GM12878 (cell line): ENCODE measurements around the gene SESN3. TPM values are rescaled to one million over a fixed set of nuclear protein-coding genes. Genes with fewer than 3 reads are reported as not detected.

Experiments used
- ATAC-seq: fragments of 200-7000 bp; cut with Tn5 transposase; 3 replicates; pipeline ENCODE4 v1.9.1; 2020; ENCODE audit warnings: mild to moderate bottlenecking, moderate library complexity
- BruUV-seq: library from RNA; stranded (reverse); fragments of 400-500 nt; replicated peaks from 2 replicates; lab custom pipeline; 2021; lab: Mats Ljungman, UMichigan
- CTCF ChIA-PET: fragments of 300-600 bp; sonication (Branson Sonifier 250); formaldehyde crosslinking; extraction: SDS; loops from one replicate; lab custom pipeline; 2021; ENCODE audit warnings: inconsistent platforms; lab: Yijun Ruan, JAX
- POLR2A ChIA-PET: fragments of 350-600 bp; formaldehyde crosslinking; extraction: SDS; loops from one replicate; lab custom pipeline; 2021; ENCODE audit warnings: inconsistent platforms; lab: Charles Lee
- RAD21 ChIA-PET: fragments of 300-600 bp; sonication (Branson Sonifier 250); formaldehyde crosslinking; loops from one replicate; lab custom pipeline; 2023; ENCODE audit warnings: antibody characterized with exemption; ENCODE audit not compliant: unreplicated experiment; lab: Charles Lee
- SMC1A ChIA-PET: fragments of 300-600 bp; sonication (Branson Sonifier 250); formaldehyde crosslinking; loops from one replicate; lab custom pipeline; 2023; ENCODE audit not compliant: unreplicated experiment, uncharacterized antibody; lab: Charles Lee
- DNase-seq: peaks from one replicate; pipeline ENCODE4 v3.0.0-alpha.2; 2011; ENCODE audit warnings: low read depth, low spot score
- FAIRE-seq: peaks from 3 replicates; lab custom pipeline; 2011; peaks lifted over from hg19 to GRCh38; lab: Jason Lieb, UNC
- H2AFZ ChIP-seq: 2 replicates; pipeline ENCODE4 v1.6.0; 2011; ENCODE audit warnings: low read depth, low read length, control low read depth; ENCODE audit not compliant: control insufficient read depth
- H3K27ac ChIP-seq: 2 replicates; pipeline ENCODE4 v1.5.1; 2011; ENCODE audit warnings: control low read depth; ENCODE audit not compliant: control insufficient read depth, insufficient read depth
- H3K27me3 ChIP-seq, 2 experiments: replicated peaks in 1 of 2; 2 replicates each; pipeline versions ENCODE4 v1.6.0 to v1.6.1; 2011; ENCODE audit warnings: low read length in 1 of 2; ENCODE audit not compliant: control insufficient read depth in 2 of 2, insufficient read depth in 2 of 2
- H3K36me3 ChIP-seq, 2 experiments: 2 replicates each; pipeline ENCODE4 v1.5.1; 2011; ENCODE audit warnings: low read length in 1 of 2; ENCODE audit not compliant: control insufficient read depth in 2 of 2, insufficient read depth in 2 of 2
- H3K4me1 ChIP-seq: 2 replicates; pipeline ENCODE4 v1.6.1; 2011; ENCODE audit warnings: mild to moderate bottlenecking, low read length, moderate library complexity, mixed read lengths; ENCODE audit not compliant: control insufficient read depth, insufficient read depth
- H3K4me2 ChIP-seq: 2 replicates; pipeline ENCODE4 v1.6.0; 2011; ENCODE audit warnings: control low read depth; ENCODE audit not compliant: control insufficient read depth, insufficient read depth
- H3K4me3 ChIP-seq: fragments of 200-600 bp; sonication (generic); 2 replicates; pipeline ENCODE4 v1.5.1; 2016
- H3K79me2 ChIP-seq: 2 replicates; pipeline ENCODE4 v1.6.0; 2011; ENCODE audit warnings: low read length; ENCODE audit not compliant: control insufficient read depth, insufficient read depth
- H3K9ac ChIP-seq: 2 replicates; pipeline ENCODE4 v1.8.0; 2011; ENCODE audit warnings: low read length, control low read depth, mixed read lengths; ENCODE audit not compliant: control insufficient read depth, insufficient read depth
- H3K9me3 ChIP-seq: replicated peaks from 3 replicates; pipeline ENCODE4 v1.5.1; 2011; ENCODE audit warnings: mild to moderate bottlenecking, low read length; ENCODE audit not compliant: control insufficient read depth, insufficient read depth
- H4K20me1 ChIP-seq: 2 replicates; pipeline ENCODE4 v1.6.0; 2011; ENCODE audit not compliant: control insufficient read depth, insufficient read depth
- BHLHE40 ChIP-seq, 2 experiments: fragments of 450-650 bp in 1 of 2; IDR thresholded peaks; 2 replicates each; pipeline ENCODE4 v1.6.1; 2011 to 2017; ENCODE audit warnings: low read depth in 2 of 2, borderline replicate concordance in 1 of 2, improper control_type of control experiment in 1 of 2, low read length in 1 of 2, mild to moderate bottlenecking in 1 of 2
- DPF2 ChIP-seq: fragments of 450-650 bp; IDR thresholded peaks from 2 replicates; pipeline ENCODE4 v1.6.1; 2017; ENCODE audit warnings: mild to moderate bottlenecking
- GATAD2B ChIP-seq: fragments of 450-650 bp; conservative IDR thresholded peaks from 2 replicates; pipeline ENCODE4 v1.6.1; 2017; ENCODE audit warnings: low read depth, mild to moderate bottlenecking, moderate library complexity
- IKZF1 ChIP-seq: fragments of 450-650 bp; conservative IDR thresholded peaks from 2 replicates; pipeline ENCODE4 v1.6.1; 2017; ENCODE audit warnings: antibody characterized with exemption, mild to moderate bottlenecking
- LARP7 ChIP-seq: fragments of 450-650 bp; IDR thresholded peaks from 2 replicates; pipeline ENCODE4 v1.6.1; 2017; ENCODE audit warnings: mild to moderate bottlenecking
- MEF2A ChIP-seq: IDR thresholded peaks from 2 replicates; pipeline ENCODE4 v1.6.1; 2011; ENCODE audit warnings: low read depth, mild to moderate bottlenecking, low read length, moderate library complexity; ENCODE audit not compliant: insufficient read depth
- NFIC ChIP-seq: IDR thresholded peaks from 2 replicates; pipeline ENCODE4 v1.6.1; 2012; ENCODE audit warnings: low read depth, mild to moderate bottlenecking, inconsistent platforms, low read length, moderate library complexity
- NKRF ChIP-seq: fragments of 450-650 bp; conservative IDR thresholded peaks from 2 replicates; pipeline ENCODE4 v1.6.1; 2017; ENCODE audit warnings: mild to moderate bottlenecking, moderate library complexity
- NR2F1 ChIP-seq: fragments of 450-650 bp; conservative IDR thresholded peaks from 2 replicates; pipeline ENCODE4 v1.6.1; 2017; ENCODE audit warnings: mild to moderate bottlenecking
- RELA ChIP-seq: fragments of 450-650 bp; IDR thresholded peaks from 2 replicates; pipeline ENCODE4 v1.8.0; 2014; ENCODE audit warnings: borderline replicate concordance; ENCODE audit not compliant: partially characterized antibody
- RELB ChIP-seq: fragments of 450-650 bp; IDR thresholded peaks from 2 replicates; pipeline ENCODE4 v1.6.1; 2017; ENCODE audit warnings: low read depth, mild to moderate bottlenecking, moderate library complexity
- SUZ12 ChIP-seq: fragments of 200-600 bp; sonication (generic); IDR thresholded peaks from one replicate; pipeline ENCODE4 v1.6.1; 2018; ENCODE audit warnings: antibody characterized with exemption, mild to moderate bottlenecking; ENCODE audit not compliant: unreplicated experiment
- WGBS: methylation state at CpG from one replicate; pipeline ENCODE4 v1.1.6; 2016; ENCODE audit warnings: low lambda C conversion rate; ENCODE audit not compliant: insufficient replicate concordance, insufficient coverage; ENCODE audit errors: missing lambda C conversion rate; 5-methylcytosine and 5-hydroxymethylcytosine counted together
- in situ Hi-C: fragments of 300-500 bp; cut with MboI; formaldehyde crosslinking; loops from 9 replicates; pipeline ENCODE4 v1.14.3; 2018; ENCODE audit warnings: mixed read lengths
- intact Hi-C: fragments of 100-400 bp; cut with micrococcal nuclease; formaldehyde crosslinking; loops from one replicate; pipeline ENCODE4 v1.14.2; 2022; ENCODE audit not compliant: unreplicated experiment
- polyA plus RNA-seq, 11 experiments: library from polyadenylated mRNA; depleted of rRNA in 4 of 11; unstranded in 6 of 11; stranded (reverse) in 5 of 11; fragments of >200 nt; fragmentation: Nextera tagmentation in 4 of 11; fragmentation: Illumina TruSeq in 1 of 11; extraction: Ambion mirVana in 4 of 11; extraction: Trizol in 1 of 11; gene quantifications; 1 replicate in 1 of 11; 2 replicates in 10 of 11; pipeline versions ENCODE4 v1.2.1 to v1.2.3, GENCODE V29; 2011 to 2016; ENCODE audit warnings: inconsistent platforms in 2 of 11, missing spikeins in 2 of 11, low read depth in 1 of 11
- total RNA-seq, 4 experiments: library from RNA; depleted of rRNA in 3 of 4; stranded (reverse); fragments of >200 nt in 3 of 4; fragmentation: Illumina TruSeq in 1 of 4; extraction: Trizol in 1 of 4; gene quantifications; 2 replicates each; pipeline versions ENCODE4 v1.2.1 to v1.2.3, GENCODE V29; 2013 to 2021

The SESN3 gene
- total and polyA plus RNA-seq, 10 of the 15 experiments (the other 5 are each of a cell fraction or from before 2014, with no cell fraction given): 0.64 to 6.7 (median 3.0) TPM

- TF ChIP-seq LARP7: peak; percentile 35; the same call in 1 of the 2 replicates
- TF ChIP-seq RELA: no peak
- TF ChIP-seq NFIC: no peak
- 0 out of 2 replicates have a peak, but pooled peaks have one; percentile 16 for TF ChIP-seq DPF2
Measured at GRCh38 chr11:95231881-95232605, 1.0 kb upstream of the SESN3 start (continued).

GRCh38 chr11:95230810-95231126, 234 bp downstream of the SESN3 start:
- intact Hi-C loops (loop anchor here (1.0 to 5.0 kb wide), 5 partner anchors 19 to 552 kb away; no protein-coding TSS in a partner anchor), in situ Hi-C loops (no loop called here)
- WGBS: under 1% methylated on average over 24 of the region's 40 CpGs
- Histone ChIP-seq H3K4me2 (peak overlapping the region; percentile 87), H3K4me1 (peaks cover 8% of the 10 kb centered on the region), H3K36me3 (no peaks in the 10 kb centered on the region), H3K9me3 (no peaks in the 10 kb centered on the region), H3K4me3 (peak overlapping the region; percentile 62; the same call in 1 of the 2 replicates), H3K27ac (no peak overlapping the region), H3K27me3 (peaks cover 0 to 27% of the 10 kb centered on the region in 2 experiments; a peak in 2 of 4 replicates), H3K9ac (peak overlapping the region; percentile 11; the same call in 1 of the 2 replicates), H3K79me2 (no peaks in the 10 kb centered on the region), H2AFZ (peak overlapping the region; percentile 54), H4K20me1 (no peaks in the 10 kb centered on the region)
- POLR2A ChIA-PET: interaction anchor here (0.6 to 5.3 kb wide), 25 partner anchors 8 to 1688 kb away, joined by 3 to 160 read pairs (median 5); partner anchors contain the start of genes C11orf54, CEP57, ENDOD1 and FAM76B
- no TSS peak for BruUV-seq
- CTCF ChIA-PET: interaction anchor here (0.8 to 5.8 kb wide), 30 partner anchors 8 to 561 kb away, joined by 3 to 82 read pairs (median 5); partner anchors contain the start of gene SRSF8
- DNase-seq (no peak), ATAC-seq (peak; percentile 12), FAIRE-seq (no peak)
- peak; percentile 55 for TF ChIP-seq IKZF1
- no peak for TF ChIP-seq RELB
- no peak for TF ChIP-seq MEF2A
- TF ChIP-seq NKRF: peak; percentile 69; the same call in 1 of the 2 replicates
- TF ChIP-seq LARP7: peak; percentile 70; the same call in 1 of the 2 replicates
- TF ChIP-seq NR2F1: 0 out of 2 replicates have a peak, but pooled peaks have one; percentile 38
- 0 out of 4 replicates have a peak, but pooled peaks of 1 of the 2 experiments have one; percentile 21 for TF ChIP-seq BHLHE40 (IDR thresholded peaks at IDR 0.05; ENCODE audit: borderline replicate concordance in 1 of 2, low read depth in 2 of 2, low read length in 1 of 2)
- peak; percentile 65; the same call in 1 of the 2 replicates for TF ChIP-seq DPF2
- peak; percentile 66; the same call in 1 of the 2 replicates for TF ChIP-seq GATAD2B
- peak; percentile 63 for TF ChIP-seq SUZ12
- RAD21 ChIA-PET: interaction anchor here (0.8 to 5.4 kb wide), 34 partner anchors 8 to 561 kb away, joined by 3 to 195 read pairs (median 10); partner anchors contain the start of gene SRSF8
- SMC1A ChIA-PET: interaction anchor here (0.7 to 7.7 kb wide), 38 partner anchors 11 to 567 kb away, joined by 3 to 261 read pairs (median 6); partner anchors contain the start of gene FAM76B
